8988T (cell line): ENCODE data around the gene ZYG11B.
"Not testable (repeated sequence)": the region's sequence is repeated elsewhere in the genome, so short reads cannot be mapped to it uniquely, and the experiment has no call there.

Experiments
- DNase-seq: peaks from one replicate; pipeline ENCODE4 v3.0.0; 2011

Gene ZYG11B

DNA sequence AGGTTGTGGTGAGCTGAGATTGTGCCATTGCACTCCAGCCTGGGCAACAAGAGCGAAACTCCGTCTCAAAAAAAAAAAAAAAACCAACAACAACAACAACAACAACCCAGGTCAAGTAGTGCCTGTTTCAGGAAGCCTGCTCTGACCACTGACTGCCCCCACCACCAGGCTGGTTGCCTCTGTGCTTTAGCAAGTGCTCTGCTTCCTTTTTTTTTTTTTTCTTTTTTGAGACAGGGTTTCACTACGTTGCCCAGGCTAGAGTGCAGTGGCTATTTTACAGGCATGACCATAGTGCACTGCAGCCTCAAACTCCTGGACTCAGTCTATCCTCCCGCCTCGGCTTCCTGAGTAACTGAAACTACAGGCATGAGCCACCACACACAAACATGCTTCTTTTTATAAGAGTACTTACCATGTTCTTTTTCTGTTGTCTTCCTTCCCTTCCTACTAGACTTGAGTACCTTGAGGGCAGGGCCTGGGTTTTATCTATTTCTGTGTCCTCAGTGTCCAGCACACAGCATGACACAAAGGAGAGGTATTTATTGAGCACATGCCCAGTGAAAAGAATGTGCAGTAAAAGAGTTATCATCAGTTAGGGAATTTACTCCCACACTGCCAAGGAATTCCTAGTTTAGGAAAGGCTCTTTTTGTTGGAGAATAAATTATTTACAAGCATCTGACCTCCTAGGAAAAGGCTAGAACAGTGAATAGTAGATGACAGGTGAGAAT is 18.2 kb upstream of the ZYG11B start:
- no peak for DNase-seq

DNA sequence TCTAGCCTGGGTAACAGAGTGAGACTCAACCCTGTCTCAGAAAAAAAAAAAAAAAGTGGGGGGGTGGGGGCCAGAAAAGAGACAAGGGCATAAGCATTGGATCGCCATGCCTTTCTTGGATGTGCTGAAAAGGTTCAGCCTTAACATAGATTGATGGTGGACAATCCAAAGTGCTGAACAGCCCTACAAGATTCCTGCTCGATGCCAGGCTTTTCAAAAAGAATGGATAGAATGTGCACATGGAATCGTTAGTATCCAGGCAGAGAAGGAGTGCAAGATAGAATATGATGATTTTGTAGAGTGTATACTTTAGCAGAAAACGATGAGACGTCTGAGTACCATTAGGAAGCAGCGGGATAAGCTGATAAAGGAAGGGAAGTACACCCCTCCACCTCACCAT is 17.2 kb upstream of the ZYG11B start:
- DNase-seq: no peak

DNA sequence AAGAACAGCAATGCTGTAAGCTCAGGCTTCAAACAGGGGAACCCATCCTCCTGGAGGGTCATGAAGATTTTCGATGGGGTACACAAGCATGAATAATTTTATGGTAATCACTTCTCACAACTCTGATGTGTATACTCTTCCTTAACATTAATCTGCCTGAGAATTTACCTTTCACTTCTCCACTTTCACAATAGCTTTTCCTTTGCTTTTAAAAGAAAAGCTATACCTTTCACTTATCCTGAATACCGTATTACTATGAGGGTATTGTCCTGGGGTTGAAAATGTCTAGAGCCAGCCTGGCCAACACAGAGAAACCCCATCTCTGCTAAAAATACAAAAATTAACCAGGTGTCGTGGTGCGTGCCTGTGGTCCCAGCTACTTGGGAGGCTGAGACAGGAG is 12.7 kb upstream of the ZYG11B start:
- DNase-seq: no peak

DNA sequence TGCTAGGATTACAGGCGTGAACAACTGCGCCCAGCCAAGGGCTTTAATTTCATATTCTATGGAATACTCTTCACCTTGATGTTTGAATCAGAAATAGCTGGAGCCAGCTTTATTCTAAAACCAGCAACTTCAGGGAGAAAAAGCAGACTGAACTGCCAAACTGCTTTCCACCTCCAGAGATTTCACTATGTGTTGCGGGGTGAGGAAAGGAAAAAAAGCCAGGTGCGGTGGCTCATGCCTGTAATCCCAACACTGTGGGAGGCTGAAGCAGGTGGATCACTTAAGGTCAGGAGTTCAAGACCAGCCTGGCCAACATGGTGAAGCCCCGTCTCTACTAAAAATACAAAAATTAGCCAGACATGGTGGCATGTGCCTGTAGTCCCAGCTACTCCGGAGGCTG is 11.0 kb upstream of the ZYG11B start:
- DNase-seq: not testable (repeated sequence)

DNA sequence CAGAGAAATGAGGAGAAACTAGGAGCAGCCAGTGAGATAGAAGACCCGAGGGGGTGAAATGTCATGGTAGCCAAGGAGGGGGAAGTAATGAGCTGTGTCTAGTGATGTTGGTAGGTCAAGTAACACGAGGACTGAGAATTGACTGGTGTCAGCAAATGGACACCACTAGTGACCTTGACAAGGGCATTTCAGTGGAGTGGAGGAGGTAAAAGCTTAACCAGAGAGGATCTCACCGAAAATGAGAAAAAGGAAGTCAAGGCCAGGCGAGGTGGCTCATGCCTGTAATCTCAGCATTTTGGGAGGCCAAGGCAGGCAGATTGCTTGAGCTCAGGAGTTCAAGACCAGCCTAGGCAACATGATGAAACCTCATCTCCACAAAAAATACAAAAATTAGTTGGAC is 3.0 kb upstream of the ZYG11B start:
- no peak for DNase-seq

DNA sequence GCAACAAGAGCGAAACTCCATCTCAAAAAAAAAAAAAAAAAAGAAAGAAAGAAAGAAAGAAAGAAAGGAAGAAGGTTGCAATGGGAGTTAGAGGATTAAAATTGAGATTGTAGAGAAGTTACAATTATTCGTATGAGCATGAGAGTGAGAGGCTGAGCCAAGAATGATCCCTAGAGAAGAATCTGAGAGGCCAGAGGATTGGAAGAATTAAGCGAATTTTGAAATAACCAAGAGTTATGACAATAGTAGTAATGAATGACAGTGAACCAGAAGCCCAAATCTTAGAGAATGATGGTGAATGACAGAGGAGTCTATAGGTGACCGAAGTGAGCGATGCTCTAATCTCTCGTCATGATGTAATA is 369 bp upstream of the ZYG11B start:
- DNase-seq: no peak

DNA sequence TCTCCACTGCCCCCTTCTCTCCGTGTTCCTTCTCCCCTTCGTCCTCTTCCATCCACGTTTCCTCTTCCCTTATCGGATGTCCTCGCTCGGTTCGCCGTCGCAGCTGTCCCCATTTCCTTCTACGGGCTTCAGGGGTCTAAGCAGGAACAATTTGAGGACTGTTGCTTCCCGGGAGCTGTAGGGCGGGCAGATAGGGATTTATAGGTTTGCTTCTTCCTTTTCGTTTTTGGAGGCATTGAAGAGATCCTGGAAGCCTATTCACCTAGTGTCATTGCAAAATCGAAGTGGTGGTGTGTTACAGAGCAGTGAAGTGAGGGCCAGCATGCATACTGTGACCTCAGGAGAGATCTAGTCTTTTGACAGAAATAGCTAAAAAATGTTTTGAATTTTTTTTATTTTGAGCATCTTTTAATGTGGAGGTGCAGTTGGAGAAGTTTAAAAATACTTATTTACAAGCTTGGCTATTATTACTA is 897 bp downstream of the ZYG11B start:
- DNase-seq: no peak

DNA sequence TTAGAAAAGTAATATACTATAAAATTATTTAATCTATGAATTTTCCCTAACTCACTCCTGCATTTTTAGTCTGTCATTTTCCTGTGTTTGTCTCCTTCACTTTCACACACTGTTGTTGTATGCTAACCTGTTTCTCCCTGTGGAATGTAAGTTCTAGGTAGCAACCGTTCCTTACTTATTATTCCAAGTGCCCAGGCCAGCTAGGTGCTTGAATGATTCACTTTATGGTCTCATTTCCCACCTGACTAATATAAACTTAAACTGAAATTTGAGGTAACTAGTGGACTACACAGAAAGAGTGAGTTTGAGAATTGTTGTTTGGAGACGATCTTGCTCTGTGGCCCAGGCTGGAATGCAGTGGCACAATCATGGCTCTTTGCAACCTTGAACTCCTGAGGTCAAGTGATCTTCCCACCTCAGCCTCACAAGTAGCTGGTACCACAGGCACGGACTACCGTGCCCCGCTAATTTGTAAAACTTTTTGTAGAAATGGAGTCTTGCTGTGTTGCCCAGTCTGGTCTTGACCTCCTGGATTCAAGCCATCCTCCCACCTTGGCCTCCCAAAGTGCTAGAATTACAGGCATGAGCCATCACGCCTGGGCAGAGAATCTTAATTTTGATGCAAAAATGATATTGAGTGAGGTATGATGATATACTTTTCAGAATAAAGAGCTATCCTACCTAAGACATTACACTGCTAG is 1.9 kb downstream of the ZYG11B start:
- no peak for DNase-seq

DNA sequence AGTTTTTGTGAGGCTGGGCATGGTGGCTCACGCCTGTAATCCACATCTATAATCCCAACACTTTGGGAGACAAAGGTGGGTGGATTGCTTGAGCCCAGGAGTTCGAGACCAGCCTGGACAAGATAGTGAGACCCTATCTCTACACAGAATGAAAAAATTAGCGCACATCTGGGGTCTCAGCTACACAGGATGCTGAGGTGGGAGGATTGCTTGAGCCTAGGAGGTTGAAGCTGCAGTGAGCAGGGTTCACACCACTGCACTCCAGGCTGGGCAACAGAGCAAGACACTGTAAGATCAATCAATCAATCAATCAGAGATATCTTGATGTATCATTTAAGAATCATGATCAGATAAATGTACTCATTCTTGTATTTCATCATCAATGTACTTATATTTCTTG is 7.1 kb downstream of the ZYG11B start:
- no peak for DNase-seq

DNA sequence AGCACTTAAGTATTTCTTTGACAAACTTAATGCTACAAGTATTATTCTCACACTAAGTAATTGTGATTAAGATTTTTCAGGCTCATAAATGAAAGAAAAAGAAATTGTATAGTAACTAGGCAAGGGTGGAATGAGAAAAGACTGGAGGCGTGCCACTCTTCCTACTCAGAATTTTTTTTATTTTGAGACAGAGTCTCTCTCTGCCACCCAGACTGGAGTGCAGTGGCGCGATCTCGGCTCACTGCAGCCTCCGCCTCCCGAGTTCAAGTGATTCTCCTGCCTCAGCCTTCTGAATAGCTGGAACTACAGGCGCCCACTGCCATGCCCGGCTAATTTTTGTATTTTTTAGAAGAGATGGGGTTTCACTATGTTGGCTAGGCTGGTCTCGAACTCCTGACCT is 9.1 kb downstream of the ZYG11B start:
- DNase-seq: not testable (repeated sequence)

DNA sequence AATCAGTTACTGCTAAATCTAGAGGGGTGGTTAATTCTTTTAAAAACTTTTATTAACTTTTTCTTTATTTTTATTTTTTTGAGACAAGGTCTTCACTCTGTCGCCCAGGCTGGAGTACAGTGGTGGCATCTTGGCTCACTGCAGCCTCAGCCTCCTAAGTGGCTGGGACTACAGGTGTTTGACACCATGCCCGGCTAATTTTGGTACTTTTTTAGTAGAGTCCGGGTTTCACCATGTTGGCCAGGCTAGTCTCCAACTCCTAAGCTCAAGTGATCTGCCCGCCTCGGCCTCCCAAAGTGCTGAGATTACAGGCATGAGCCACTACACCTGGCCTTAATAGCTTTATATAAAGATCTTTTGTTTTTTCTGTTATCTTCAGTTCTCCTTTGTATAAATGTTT is 11.9 kb downstream of the ZYG11B start:
- no peak for DNase-seq

DNA sequence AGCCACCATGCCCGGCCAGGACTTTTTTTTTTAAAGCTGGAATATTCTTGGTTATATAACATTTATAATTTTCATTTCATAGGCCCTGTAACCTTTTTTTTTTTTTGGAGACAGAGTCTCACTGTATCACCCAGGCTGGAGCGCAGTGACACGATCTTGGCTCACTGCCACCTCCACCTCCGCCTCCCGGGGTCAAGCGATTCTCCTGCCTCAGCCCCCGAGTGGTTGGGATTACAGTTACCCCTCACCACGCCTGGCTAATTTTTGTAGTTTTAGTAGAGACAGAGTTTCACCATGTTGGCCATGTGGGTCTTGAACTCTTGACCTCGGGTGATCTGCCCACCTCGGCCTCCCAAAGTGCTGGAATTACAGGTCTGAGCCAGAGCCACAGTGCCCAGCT is 12.6 kb downstream of the ZYG11B start:
- DNase-seq: no peak

DNA sequence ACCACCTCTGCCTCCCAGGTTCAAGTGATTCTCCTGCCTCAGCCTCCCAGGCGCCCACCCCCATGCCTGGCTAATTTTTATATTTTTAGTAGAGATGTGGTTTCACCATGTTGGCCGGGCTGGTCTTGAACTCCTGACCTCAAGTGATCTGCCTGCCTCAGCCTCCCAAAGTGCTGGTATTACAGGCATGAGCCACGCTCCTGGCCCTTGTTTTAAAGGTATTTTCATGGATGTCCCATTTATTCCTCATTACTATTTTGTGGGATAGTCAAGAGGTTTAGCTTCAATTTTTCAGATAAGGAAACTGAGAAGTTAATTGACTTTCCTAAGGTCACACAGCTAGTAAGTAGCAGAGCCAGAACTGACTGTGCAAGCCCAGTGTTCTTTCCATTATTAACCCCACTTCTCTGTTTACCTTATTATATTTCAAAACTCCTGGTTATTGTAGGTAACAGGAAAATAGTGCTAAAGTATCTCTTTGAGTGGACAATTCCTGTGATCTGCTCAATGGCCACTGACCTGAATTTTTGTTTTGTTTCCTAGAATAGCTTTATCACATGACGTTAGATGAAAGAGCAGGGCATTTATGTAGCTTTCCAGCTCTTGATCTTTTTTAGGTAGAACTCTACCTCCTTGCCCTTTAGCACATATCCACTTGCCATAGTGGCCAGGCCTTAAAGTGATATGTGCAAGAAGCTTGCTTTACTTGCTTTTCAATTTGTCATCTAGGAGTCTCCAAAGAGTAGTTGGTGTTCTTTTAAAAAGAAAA is 13.6 kb downstream of the ZYG11B start:
- no peak for DNase-seq

DNA sequence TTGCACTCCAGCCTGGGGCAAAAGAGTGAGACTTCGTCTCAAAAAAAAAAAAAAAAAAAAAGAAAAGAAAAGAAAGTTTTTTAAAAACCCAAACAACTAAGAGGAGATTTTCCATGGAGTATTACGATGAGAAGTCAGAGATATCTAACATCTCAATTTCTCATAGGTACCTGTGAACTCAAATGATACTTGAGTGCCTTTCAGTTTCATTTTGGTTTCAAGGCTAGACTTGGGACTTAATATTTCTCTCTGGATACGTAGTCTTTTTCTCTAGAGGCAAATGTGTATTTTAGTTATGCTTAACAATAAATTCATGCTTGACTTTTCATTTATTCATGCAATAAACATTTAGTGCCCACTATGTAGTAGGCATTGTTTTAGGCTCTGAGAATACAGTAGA is 15.0 kb downstream of the ZYG11B start:
- DNase-seq: no peak

DNA sequence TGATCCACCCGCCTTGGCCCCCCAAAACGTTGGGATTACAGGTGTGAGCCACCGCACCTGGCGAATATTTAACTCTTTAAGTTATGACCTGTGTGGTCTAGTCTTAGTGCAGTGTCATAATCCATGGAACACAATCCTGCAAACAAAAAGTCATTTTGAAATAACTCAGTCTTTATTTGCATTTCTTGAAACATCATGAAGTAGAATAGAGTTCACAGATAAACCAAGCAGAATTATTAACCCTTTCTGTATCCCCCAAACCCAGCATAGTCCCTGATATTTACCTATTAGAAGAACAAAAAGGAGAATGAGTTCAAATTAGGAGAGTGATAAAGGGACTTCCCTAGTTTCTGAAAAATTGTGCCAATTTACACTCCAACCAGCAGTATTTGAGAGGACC is 19.9 kb downstream of the ZYG11B start:
- DNase-seq: no peak

DNA sequence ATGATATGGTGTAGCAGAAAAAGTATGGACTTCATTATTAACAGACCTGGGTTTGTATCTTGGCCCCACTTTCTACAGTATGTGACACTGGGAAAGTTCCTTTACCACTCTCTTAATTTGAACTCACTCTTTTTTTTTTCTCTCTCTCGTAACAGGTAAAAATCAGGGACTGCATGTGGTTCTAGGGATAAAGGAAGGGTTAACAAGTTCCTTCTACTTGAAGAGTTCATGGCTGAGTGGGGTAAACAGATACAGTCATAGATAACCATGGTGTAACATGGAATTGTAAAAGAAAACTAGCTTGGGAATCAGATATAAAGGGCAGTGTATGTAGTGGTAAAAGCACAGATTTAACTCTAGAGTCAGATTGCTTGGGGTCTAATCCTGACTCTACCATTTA is 21.2 kb downstream of the ZYG11B start:
- no peak for DNase-seq

DNA sequence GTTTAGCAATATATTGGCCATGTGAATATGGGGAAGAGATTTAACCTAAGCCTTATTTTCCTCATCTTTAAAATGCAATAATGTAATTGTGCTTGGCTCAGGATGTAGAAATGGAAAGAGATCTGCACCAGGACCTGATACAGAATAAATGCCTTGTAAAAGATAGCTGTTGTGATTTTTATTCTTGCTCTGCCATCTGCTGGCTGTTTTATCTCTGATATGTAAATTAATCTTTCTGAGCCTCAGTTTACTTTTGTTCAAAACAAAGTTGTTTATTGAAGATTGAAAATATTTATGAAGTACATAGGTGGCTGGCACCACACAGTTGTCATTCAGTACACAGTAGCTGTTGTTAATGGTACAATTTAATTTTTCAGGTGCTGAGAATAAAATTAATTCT is 21.9 kb downstream of the ZYG11B start:
- no peak for DNase-seq

DNA sequence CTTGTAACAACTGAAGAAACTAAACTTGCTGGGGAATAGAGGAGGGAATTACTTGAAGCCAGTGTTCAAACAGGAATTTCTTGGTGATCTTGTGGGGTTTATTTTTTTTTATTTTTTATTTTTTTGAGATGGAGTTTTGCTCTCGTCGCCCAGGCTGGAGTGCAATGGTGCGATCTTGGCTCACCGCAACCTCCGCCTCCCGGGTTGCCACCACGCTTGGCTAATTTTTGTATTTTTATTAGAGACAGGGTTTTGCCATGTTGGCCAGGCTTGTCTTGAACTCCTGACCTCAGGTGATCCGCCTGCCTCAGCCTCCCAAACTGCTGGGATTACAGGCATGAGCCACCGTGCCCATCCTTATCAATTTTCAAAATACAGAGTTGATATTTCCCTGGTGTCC is 23.2 kb downstream of the ZYG11B start:
- not testable (repeated sequence) for DNase-seq

DNA sequence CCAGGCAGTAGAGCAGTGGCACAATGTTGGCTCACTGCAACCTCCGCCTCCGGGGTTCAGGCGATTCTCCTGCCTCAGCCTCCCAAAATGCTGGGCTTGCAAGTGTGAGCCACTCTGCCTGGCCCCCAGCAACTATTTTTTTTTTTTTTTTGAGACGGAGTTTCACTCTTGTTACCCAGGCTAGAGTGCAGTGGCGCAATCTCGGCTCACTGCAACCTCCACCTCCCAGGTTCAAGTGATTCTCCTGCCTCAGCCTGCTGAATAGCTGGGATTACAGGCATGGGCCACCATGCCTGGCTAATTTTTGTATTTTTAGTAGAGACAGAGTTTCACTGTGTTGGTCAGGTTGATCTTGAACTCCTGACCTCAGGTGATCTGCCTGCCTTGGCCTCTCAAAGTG is 23.9 kb downstream of the ZYG11B start:
- not testable (repeated sequence) for DNase-seq

DNA sequence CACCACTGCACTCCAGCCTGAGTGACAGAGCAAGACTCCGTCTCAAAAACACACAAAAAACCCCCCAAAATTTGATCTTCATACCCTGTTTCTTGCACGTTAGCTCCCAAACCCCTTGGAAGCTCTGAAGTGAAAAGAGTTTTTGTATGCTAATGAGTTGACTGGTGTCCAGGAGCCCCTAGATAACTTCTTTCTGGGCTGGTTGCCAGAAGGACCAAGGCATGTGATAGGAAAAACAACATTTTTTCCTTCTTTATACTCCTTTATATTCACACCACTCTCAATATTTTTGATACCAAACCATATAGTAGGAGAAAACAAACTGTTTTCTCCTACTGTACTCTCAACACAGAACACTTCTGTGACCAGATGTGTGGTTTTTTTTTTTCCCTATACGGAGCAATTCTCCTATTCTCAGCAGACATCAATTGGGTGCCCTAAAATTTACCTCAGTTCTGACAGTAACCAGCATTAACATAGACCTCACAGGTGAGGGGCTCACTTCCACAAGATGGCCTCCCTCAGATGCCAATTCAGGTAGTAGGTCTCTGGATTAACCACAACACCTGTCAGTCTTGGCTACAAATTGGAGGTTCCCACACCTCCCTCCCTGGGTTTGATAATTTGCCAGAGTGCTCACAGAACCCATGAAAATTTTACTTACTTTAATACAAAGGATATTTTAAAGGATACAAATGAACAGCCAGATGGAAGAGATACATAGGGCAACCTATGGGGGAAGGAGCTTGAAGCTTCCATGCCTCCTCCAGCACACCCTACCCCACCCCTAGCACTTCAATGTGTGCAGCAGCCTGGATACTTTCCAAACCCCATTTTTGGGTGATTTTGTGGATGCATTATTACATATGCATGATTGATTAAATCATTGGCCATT is 25.6 kb downstream of the ZYG11B start:
- DNase-seq: no peak

DNA sequence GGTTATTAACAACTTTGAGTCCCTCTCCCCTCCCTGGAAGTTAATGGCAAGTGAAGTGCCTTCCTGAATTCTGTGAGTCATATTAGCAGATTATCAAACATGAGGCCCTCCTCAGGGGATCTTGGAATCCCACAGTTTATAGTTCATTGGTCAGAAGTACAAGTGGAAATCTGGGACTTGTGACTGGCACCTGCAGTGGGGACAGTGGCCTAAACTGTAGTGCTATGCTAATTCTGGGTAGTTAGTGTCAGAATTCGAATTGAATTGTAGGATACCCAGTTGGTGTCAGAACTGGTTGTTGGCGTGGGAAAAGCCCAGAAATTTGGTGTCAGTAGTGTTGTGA is 26.2 kb downstream of the ZYG11B start:
- DNase-seq: no peak

DNA sequence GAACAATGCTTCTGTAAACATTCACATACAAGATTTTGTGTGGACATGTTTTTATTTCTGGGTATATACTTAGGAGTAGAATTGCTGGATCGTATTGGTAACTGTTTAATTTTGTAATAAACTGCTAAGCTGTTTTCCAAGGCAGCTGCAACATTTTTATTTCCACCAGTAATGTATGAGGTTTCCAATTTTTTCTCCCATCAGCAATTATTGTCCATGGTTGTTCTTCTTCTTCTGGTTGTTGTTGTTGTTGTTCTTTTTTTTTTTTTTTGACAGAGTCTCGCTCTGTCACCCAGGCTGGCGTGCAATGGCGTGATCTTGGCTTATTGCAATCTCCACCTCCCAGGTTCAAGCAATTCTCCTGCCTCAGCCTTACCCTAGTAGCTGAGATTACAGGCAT is 26.9 kb downstream of the ZYG11B start:
- DNase-seq: no peak

DNA sequence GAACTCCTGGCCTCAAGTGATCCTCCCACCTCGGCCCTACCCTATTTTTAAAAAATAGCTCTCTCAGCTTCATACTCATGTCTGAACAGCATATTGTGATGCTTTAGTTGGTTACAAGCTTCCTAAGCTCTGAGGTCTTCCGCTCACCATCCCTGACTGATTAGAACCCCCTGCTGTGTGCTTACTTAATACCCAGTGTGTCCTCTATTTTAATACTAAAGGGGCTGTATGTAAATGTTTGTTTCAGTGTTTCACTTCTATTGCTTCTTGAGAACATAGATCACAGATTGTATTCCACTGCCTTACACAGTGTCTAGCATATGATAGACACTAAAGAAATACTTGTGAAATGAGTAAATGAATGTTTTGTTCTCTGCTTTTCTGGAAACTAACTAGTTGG is 29.8 kb downstream of the ZYG11B start:
- no peak for DNase-seq
